PFSK-1 (cell line): ENCODE results near the gene ZFHX3.

Experiments used
- FOXP2 ChIP-seq: optimal IDR thresholded peaks from 2 replicates; pipeline ENCODE3; 2011; ENCODE audit warnings: borderline replicate concordance, control low read depth, inconsistent platforms; ENCODE audit not compliant: insufficient read depth; ENCODE audit errors: extremely low read length, extremely low read depth
- POLR2AphosphoS5 ChIP-seq: IDR thresholded peaks from 2 replicates; pipeline ENCODE4 v1.6.1; 2012; ENCODE audit warnings: low read depth, mild to moderate bottlenecking, control low read depth, low read length, moderate library complexity
- SIN3A ChIP-seq: IDR thresholded peaks from 2 replicates; pipeline ENCODE4 v1.6.1; 2012; ENCODE audit warnings: mild to moderate bottlenecking, low read length, moderate library complexity, borderline replicate concordance; ENCODE audit not compliant: insufficient read depth
- TAF1 ChIP-seq: IDR thresholded peaks from 2 replicates; pipeline ENCODE4 v1.6.1; 2012; ENCODE audit warnings: low read length, control low read depth, borderline replicate concordance; ENCODE audit not compliant: insufficient read depth
- TF ChIP-seq, protein P1 (sequence below), 2 experiments: IDR thresholded peaks; 2 replicates each; pipeline versions ENCODE4 v1.6.1 to v1.8.0; 2011 to 2012; ENCODE audit warnings: low read depth in 2 of 2, low read length in 2 of 2, control low read depth in 1 of 2, inconsistent platforms in 1 of 2, mild to moderate bottlenecking in 1 of 2, moderate library complexity in 1 of 2; ENCODE audit not compliant: insufficient read depth in 1 of 2

The ZFHX3 gene

DNA sequence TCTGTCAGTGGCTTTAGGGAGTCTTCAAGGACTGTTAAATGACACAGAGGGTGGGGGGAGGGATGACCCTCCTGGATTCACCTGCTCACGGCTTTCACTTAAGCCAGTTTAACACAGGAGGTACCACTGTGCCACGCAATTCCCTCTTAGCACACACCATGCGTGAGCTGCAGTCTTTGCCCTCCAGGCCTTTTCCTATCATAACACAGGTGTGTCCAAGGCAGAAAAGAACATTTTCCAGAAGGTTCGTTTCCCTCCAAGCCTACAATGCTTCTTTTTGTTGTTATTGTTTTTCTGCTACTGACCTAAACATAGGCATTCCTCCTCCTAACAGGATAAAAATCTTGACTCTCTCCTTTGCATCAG lies 1.1 kb downstream of the ZFHX3 start:
- TF ChIP-seq, protein P1, sequence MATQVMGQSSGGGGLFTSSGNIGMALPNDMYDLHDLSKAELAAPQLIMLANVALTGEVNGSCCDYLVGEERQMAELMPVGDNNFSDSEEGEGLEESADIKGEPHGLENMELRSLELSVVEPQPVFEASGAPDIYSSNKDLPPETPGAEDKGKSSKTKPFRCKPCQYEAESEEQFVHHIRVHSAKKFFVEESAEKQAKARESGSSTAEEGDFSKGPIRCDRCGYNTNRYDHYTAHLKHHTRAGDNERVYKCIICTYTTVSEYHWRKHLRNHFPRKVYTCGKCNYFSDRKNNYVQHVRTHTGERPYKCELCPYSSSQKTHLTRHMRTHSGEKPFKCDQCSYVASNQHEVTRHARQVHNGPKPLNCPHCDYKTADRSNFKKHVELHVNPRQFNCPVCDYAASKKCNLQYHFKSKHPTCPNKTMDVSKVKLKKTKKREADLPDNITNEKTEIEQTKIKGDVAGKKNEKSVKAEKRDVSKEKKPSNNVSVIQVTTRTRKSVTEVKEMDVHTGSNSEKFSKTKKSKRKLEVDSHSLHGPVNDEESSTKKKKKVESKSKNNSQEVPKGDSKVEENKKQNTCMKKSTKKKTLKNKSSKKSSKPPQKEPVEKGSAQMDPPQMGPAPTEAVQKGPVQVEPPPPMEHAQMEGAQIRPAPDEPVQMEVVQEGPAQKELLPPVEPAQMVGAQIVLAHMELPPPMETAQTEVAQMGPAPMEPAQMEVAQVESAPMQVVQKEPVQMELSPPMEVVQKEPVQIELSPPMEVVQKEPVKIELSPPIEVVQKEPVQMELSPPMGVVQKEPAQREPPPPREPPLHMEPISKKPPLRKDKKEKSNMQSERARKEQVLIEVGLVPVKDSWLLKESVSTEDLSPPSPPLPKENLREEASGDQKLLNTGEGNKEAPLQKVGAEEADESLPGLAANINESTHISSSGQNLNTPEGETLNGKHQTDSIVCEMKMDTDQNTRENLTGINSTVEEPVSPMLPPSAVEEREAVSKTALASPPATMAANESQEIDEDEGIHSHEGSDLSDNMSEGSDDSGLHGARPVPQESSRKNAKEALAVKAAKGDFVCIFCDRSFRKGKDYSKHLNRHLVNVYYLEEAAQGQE (IDR thresholded peaks at IDR 0.05; ENCODE audit: insufficient read depth in 1 of 2, low read depth in 2 of 2, low read length in 2 of 2), result no peak
- no peak for TF ChIP-seq FOXP2
- TF ChIP-seq TAF1, result no peak
- no peak for TF ChIP-seq POLR2AphosphoS5
- TF ChIP-seq SIN3A, result no peak

DNA sequence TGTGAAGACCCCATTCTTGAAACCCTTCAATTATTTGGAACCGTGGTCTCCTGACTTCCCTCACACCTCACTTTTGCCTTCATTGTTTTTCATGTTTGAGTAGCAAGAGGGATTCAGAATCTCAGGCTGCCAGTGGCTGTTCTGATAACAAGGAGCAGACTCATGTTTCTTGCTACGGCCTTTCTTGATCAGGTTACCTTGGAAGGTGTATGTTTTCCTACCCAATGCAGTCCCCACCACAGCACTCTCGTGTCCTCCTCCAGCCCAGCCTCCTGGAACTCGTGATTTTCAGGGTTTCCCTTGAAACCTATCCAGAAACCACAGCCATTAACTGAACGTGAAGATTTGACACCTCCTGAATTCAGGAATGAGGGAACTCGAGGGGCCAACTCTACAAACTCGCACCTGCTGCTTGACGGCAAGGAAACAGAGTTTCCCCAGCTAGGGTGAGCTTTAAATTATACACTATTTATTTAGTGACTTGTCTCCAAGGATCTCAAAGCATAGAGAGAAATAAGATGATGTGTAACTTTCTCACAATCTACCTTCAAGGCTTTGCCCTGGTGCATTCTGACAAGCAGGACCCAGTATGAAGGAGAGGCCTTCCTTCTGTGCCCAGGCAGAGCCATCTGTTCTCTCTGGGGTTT lies 1.6 kb downstream of the ZFHX3 start:
- TF ChIP-seq POLR2AphosphoS5 (no peak), FOXP2 (no peak), SIN3A (no peak), TAF1 (no peak)
- TF ChIP-seq, protein P1 (IDR thresholded peaks at IDR 0.05; ENCODE audit: insufficient read depth in 1 of 2, low read depth in 2 of 2, low read length in 2 of 2), result no peak

DNA sequence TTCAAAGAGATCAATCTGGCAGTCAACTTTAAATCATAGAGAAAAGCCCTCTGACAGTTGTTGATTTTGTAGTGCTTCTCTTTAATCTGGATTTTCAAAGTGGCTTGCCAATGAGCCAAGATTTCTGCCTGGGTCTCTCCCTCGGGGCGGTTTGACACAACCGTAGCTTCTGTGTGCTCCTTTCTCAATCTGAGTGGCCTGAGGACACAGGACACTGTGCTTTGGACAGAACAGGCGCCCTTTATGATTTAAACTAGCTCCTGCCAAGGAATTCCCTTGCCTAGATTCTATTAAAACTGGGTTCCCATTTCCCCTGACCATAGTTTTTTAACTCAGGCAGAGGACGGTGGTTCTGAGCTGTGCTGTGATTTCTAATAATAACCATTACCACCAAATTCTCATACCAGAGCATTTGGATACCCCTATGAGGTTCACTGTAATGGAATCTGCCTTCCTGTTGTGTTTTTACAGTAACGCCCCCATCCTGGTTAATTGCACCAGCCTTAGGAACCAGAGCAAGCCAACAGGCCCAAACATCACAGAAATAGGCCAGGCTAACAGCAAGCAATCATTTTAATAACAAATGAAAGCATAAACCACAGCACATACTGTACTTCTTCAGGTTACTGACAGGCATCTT lies 4.0 kb downstream of the ZFHX3 start:
- no peak for TF ChIP-seq TAF1
- TF ChIP-seq POLR2AphosphoS5, result no peak
- no peak for TF ChIP-seq FOXP2
- TF ChIP-seq, protein P1 (IDR thresholded peaks at IDR 0.05; ENCODE audit: insufficient read depth in 1 of 2, low read depth in 2 of 2, low read length in 2 of 2), result no peak
- TF ChIP-seq SIN3A, result no peak

DNA sequence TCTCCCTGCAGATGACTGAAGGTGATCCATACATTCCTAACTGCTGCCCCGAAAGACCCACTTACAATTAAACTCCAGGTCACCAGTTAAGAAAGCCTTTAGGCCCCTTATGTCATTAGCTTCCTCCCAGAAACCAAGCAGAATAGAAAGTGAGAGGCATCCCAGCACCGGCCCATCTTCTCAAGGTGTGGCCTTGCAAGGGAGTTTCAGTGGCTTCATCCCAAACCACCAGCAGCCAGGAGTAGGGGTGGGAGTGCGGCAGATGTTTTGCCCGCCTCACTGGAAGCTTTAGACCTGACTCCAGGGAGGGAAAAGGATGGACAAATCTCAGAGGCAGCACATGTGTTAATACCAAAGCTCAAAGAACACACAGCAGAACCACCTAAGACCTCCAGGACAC lies 5.1 kb downstream of the ZFHX3 start:
- no peak for TF ChIP-seq SIN3A
- TF ChIP-seq, protein P1 (IDR thresholded peaks at IDR 0.05; ENCODE audit: insufficient read depth in 1 of 2, low read depth in 2 of 2, low read length in 2 of 2), result no peak
- TF ChIP-seq FOXP2, result no peak
- TF ChIP-seq TAF1, result no peak
- no peak for TF ChIP-seq POLR2AphosphoS5

DNA sequence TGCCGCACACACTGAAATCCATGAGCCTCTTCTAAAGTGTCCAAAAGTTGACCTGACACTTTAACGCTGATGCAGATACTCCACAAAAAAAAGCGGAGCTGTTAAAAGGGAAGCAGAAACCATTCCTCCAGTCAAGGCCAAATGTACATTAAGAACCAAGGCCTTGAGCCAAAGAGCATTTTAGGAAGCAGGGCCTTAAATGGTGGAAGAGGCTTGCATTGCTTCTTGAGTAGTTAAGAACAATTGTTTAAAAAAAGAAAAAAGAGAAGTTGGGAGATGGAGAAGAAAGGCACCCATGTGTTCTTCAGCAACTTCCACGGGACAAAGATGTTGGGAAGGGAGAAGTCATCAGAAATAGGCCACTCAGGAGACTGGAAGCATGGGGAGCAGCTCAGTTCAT lies 6.3 kb downstream of the ZFHX3 start:
- TF ChIP-seq TAF1 (no peak), POLR2AphosphoS5 (no peak), SIN3A (no peak), FOXP2 (no peak)
- TF ChIP-seq, protein P1 (IDR thresholded peaks at IDR 0.05; ENCODE audit: insufficient read depth in 1 of 2, low read depth in 2 of 2, low read length in 2 of 2), result no peak
